Stimulated activated naive B cell treated with anti-CD40 and anti-IgM and Interleukin-4, amounts not matched to agents 10 μg/mL and 1 μg/mL and 100 μg/mL, for 72 hours (primary cell): Measurements from ENCODE around the gene SETD1A.

ENCODE experiments used
- ATAC-seq, 2 donors: fragments of 150-1000 bp; cut with Tn5 transposase; replicated peaks; 2 replicates each; pipeline ENCODE4 v1.10.0; 2021; ENCODE audit warnings: moderate library complexity in 1 of 2
- DNase-seq: peaks from one replicate; pipeline ENCODE4 v3.0.0; 2021
- H3K27ac Mint-ChIP-seq: one replicate; pipeline ENCODE4 v1.8.0; 2022; ENCODE audit warnings: mild to moderate bottlenecking, mixed read lengths
- H3K27me3 Mint-ChIP-seq, 2 donors: one replicate each; pipeline ENCODE4 v1.8.0; 2022; ENCODE audit warnings: mixed read lengths in 2 of 2
- H3K36me3 Mint-ChIP-seq, 2 donors: one replicate each; pipeline ENCODE4 v1.8.0; 2022; ENCODE audit warnings: mixed read lengths in 2 of 2, mild to moderate bottlenecking in 1 of 2
- H3K4me1 Mint-ChIP-seq, 2 donors: one replicate each; pipeline ENCODE4 v1.8.0; 2022; ENCODE audit warnings: mixed read lengths in 2 of 2, mild to moderate bottlenecking in 1 of 2
- H3K4me3 Mint-ChIP-seq, 2 donors: one replicate each; pipeline ENCODE4 v1.8.0; 2022; ENCODE audit warnings: mild to moderate bottlenecking in 2 of 2, mixed read lengths in 2 of 2, moderate library complexity in 1 of 2
- H3K9me3 Mint-ChIP-seq, 2 donors: one replicate each; pipeline ENCODE4 v1.8.0; 2022; ENCODE audit warnings: mixed read lengths in 2 of 2, mild to moderate bottlenecking in 1 of 2

Gene SETD1A

DNA sequence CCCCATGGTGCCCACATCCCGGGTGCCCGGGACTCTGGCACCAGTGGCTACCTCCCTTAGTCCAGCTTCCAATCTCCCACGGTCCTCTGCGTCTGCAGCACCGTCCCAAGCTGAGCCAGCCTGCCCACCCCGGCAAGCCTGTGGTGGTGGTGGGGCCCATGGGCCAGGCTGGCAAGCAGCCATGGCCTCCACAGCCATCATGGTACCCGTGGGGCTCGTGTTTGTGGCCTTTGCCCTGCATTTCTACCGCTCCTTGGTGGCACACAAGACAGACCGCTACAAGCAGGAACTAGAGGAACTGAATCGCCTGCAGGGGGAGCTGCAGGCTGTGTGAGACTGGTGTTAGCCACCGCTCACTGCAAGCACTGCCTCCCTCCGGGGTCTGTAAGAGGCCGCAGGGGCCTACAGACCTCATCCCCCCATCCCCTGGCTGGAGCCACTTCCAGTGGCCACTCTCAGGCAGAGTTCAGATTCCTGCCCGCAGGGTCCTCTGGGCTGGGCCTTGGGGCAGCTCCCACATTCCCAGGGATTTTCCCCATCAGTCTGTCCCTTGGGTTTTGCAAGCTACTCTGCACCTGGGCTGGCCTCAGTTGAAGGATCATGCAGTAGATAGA is 3.9 kb upstream of the SETD1A start:
- Mint-ChIP-seq H3K9me3 (no peaks in the 10 kb centered on the region), H3K4me3 (peak overlapping the region in 1 of 2 donors; percentile 35), H3K27me3 (no peaks in the 10 kb centered on the region), H3K4me1 (peaks cover 28 to 46% of the 10 kb centered on the region in 2 donors), H3K27ac (peak overlapping the region; percentile 65), H3K36me3 (peaks cover 14 to 17% of the 10 kb centered on the region in 2 donors)
- ATAC-seq (no peak), DNase-seq (no peak)

DNA sequence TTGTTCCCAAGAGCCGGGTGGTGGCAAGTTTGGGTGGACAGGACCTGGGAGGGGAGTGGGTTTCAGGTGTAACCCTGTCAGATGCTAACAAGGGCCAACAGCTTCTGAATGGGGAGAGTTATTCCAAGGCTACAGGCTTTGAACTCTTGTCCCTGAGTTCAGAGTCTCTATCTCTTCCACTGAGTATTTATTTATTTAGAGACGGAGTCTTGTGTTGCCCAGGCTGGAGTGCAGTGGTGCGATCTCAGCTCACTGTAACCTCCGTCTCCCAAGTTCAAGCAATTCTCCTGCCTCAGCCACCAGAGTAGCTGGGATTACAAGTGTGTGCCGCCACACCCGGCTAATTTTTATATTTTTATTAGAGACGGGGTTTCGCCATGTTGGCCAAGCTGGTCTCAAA is 2.6 kb upstream of the SETD1A start:
- Mint-ChIP-seq H3K27me3 (no peaks in the 10 kb centered on the region), H3K4me1 (peaks cover 34 to 48% of the 10 kb centered on the region in 2 donors), H3K27ac (no peak overlapping the region), H3K9me3 (no peaks in the 10 kb centered on the region), H3K4me3 (no peak overlapping the region), H3K36me3 (peaks cover 19 to 21% of the 10 kb centered on the region in 2 donors)
- no peak for ATAC-seq
- no peak for DNase-seq

DNA sequence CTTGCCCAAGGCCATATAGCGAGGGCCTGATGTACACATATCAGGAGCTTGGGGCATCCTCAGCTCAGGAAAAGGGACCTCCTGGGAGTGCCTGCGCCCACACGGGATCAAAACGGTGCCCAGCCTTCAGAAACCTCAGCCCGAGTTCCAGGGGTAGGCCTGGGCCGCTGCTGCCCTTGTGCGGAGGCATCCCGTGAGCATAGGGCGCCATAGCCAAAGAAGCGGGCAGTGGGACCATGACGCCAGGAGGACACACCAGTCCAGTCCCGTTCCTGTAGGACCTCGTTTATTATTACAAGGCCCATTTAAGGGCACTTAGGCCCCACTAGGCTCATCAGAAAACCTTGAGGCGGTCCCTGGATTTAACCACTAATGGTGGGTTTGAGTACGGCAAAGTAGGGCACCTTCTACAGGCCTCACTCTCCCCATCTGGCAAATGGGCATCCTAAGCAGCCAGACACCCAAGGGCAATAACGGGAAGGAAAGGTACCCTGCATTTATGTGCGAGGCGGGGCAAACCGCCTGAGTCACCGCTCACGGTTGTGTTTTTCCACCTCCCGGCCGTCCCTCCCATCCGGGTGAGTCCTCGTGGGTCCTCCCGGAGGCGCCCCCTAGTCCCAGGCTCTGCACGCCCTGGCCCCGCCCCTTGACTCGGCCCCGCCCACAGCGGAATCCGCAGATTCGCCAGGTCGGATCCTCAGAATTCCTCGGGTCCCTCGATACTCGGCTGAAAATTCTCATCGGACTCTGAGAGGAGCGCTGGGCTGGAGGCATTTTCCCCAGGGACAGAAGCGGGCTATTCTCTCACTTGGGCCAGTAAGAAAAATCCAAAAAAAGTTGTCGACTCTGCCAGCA is 726 bp upstream of the SETD1A start:
- Mint-ChIP-seq H3K4me1 (peaks cover 32 to 40% of the 10 kb centered on the region in 2 donors), H3K27me3 (no peaks in the 10 kb centered on the region), H3K9me3 (no peaks in the 10 kb centered on the region), H3K27ac (peak overlapping the region; percentile 99), H3K36me3 (peaks cover 27 to 35% of the 10 kb centered on the region in 2 donors), H3K4me3 (peak overlapping the region; percentile 90 to 96)
- ATAC-seq = peak; percentile 75 to 76
- peak; percentile 80 for DNase-seq

DNA sequence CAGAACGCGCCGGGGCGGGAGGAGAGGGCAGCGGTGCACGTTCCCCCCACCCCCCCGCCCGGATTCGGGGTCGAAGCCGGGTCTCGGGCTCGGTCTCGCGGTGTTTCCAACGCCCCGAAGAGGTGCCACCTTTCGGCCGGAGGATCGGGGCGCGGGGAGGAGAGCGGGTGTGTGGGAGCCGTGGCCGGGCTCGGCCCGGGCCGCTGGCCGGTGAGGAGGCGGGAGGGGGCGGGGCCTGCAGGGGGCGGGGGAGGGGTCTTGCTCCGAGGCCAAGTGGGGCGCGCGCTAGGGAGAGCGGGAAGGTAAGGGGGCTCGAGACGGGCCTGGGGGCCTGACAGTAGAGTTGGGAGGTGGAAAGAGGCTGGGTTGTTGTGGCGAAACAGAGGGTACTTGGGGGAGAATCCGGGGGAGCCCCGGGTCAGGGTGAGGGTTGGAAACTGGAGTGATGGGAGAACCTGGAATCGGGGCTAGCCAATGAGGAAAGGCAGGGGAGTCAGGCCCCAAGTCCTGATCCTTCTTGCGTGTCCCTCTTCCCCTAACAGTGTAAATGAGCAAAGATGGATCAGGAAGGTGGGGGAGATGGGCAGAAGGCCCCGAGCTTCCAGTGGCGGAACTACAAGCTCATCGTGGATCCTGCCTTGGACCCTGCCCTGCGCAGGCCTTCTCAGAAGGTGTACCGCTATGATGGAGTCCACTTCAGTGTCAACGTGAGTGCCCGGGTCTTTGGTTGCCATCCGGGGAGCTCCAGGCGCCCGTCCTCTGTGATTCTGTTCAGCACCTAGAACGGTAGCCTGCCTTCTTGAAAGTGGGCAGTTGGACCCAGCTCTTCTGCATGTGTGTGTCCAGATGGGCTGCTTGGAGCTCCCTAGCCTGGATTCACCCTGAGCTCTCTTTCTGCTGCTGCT is 873 bp downstream of the SETD1A start:
- H3K27ac Mint-ChIP-seq = peak overlapping the region; percentile 96
- H3K4me1 Mint-ChIP-seq = peaks cover 32 to 39% of the 10 kb centered on the region in 2 donors
- H3K27me3 Mint-ChIP-seq = no peaks in the 10 kb centered on the region
- H3K4me3 Mint-ChIP-seq = peak overlapping the region; percentile 88 to 93
- no peaks in the 10 kb centered on the region for H3K9me3 Mint-ChIP-seq
- peaks cover 37 to 42% of the 10 kb centered on the region in 2 donors for H3K36me3 Mint-ChIP-seq
- DNase-seq (peak; percentile 50), ATAC-seq (peak; percentile 33 to 38)

DNA sequence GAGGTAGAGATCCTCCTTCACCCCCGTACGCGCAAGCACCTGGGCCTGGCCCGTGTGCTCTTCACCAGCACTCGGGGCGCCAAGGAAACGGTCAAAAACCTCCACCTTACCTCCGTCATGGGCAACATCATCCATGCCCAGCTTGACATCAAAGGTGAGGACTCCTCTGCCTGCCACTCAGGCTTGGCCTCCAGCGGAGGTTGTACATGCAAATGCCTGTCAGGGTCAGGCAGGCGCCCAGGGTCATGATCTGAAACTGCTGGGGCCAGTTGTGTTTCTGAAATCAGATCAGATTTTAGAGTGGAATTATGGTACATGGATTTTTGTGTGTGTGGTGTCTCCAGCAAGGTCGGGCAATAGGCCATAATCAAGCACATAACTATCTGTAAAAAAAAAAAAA is 3.8 kb downstream of the SETD1A start:
- no peaks in the 10 kb centered on the region for H3K9me3 Mint-ChIP-seq
- no peak for DNase-seq
- ATAC-seq = no peak
- H3K4me3 Mint-ChIP-seq = no peak overlapping the region
- peaks cover 30 to 37% of the 10 kb centered on the region in 2 donors for H3K4me1 Mint-ChIP-seq
- H3K36me3 Mint-ChIP-seq = peaks cover 55 to 57% of the 10 kb centered on the region in 2 donors
- no peak overlapping the region for H3K27ac Mint-ChIP-seq
- H3K27me3 Mint-ChIP-seq = no peaks in the 10 kb centered on the region

DNA sequence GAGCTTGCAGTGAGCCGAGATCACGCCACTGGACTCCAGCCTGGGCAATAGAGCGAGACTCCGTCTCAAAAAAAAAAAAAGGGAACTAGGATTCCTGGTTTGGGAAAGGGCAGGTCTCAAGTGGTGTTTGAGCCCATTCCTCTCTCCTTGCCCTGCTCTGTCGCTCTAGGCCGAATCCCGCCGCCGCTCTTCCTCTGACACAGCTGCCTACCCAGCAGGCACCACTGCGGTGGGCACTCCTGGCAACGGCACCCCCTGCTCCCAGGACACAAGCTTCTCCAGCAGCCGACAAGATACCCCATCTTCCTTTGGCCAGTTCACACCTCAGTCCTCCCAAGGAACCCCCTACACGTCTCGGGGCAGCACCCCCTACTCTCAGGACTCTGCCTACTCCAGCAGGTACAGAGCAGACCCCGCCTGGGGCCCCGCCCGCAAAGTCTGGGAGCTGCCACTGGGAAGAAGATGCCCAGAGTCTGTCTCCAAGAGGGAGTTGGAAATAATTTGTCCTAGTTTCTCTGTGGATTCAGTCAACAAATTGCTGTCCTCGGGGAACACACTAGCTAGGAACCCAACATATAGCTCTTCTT is 6.5 kb downstream of the SETD1A start:
- ATAC-seq (no peak), DNase-seq (no peak)
- peak overlapping the region; percentile 51 for H3K27ac Mint-ChIP-seq
- peaks cover 70 to 72% of the 10 kb centered on the region in 2 donors for H3K36me3 Mint-ChIP-seq
- H3K4me3 Mint-ChIP-seq = no peak overlapping the region
- no peaks in the 10 kb centered on the region for H3K9me3 Mint-ChIP-seq
- peaks cover 22 to 28% of the 10 kb centered on the region in 2 donors for H3K4me1 Mint-ChIP-seq
- H3K27me3 Mint-ChIP-seq = no peaks in the 10 kb centered on the region

DNA sequence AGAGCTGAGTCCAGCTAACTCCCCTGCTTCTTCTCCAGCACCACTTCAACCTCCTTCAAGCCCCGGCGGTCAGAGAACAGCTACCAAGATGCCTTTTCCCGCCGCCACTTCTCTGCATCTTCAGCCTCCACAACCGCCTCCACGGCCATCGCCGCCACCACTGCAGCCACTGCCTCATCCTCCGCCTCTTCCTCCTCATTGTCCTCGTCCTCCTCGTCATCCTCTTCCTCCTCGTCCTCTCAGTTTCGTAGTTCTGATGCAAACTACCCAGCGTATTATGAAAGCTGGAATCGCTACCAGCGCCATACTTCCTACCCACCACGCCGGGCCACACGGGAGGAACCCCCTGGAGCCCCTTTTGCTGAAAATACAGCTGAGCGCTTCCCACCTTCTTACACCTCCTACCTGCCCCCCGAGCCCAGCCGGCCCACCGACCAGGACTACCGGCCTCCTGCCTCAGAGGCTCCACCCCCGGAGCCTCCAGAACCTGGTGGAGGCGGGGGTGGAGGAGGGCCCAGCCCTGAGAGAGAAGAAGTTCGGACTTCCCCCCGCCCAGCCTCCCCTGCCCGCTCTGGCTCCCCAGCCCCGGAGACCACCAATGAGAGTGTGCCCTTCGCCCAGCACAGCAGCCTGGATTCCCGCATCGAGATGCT is 7.1 kb downstream of the SETD1A start:
- Mint-ChIP-seq H3K9me3 (no peaks in the 10 kb centered on the region), H3K4me1 (peaks cover 16 to 21% of the 10 kb centered on the region in 2 donors), H3K36me3 (peaks cover 74% of the 10 kb centered on the region in 2 donors), H3K4me3 (no peak overlapping the region), H3K27me3 (no peaks in the 10 kb centered on the region), H3K27ac (peak overlapping the region; percentile 51)
- no peak for ATAC-seq
- DNase-seq = no peak

DNA sequence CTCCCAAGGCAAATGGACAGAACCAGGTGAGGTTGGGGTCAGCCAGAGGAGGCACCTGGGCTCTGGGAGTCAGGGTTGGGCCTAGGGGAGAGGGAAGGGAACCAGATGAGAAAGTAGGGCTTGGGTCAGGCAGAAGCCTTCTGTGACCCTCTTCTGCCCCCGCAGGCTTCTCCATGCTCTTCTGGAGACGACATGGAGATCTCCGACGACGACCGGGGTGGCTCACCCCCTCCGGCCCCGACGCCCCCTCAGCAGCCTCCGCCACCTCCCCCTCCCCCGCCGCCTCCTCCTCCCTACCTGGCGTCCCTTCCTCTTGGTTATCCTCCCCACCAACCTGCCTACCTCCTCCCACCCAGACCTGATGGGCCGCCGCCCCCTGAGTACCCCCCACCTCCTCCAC is 7.9 kb downstream of the SETD1A start:
- Mint-ChIP-seq H3K27me3 (no peaks in the 10 kb centered on the region), H3K27ac (peak overlapping the region; percentile 25), H3K4me3 (no peak overlapping the region), H3K9me3 (no peaks in the 10 kb centered on the region), H3K4me1 (peaks cover 9 to 13% of the 10 kb centered on the region in 2 donors), H3K36me3 (peaks cover 69 to 70% of the 10 kb centered on the region in 2 donors)
- no peak for ATAC-seq
- no peak for DNase-seq

DNA sequence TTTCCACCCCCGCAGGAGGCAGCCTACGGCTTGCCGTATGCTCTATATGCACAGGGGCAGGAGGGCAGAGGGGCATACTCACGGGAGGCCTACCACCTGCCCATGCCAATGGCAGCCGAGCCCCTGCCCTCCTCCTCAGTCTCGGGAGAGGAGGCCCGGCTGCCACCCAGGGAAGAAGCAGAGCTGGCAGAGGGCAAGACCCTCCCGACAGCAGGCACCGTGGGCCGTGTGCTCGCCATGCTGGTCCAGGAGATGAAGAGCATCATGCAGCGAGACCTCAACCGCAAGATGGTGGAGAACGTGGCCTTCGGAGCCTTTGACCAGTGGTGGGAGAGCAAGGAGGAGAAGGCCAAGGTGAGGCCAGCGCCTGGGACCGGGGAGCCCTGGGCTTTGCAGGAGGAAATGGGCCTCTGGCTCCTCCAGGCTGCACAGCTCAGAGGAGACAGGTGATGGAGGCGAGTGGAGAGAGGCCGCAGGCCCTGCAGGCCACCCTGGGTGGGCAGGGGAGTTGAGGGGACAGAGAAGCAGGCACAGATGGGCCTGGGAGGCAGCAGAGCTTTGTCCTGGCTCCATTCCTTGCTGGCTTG is 8.6 kb downstream of the SETD1A start:
- ATAC-seq = no peak
- Mint-ChIP-seq H3K9me3 (no peaks in the 10 kb centered on the region), H3K27ac (peak overlapping the region; percentile 65), H3K4me3 (peak overlapping the region in 1 of 2 donors; percentile 55), H3K36me3 (peaks cover 71 to 74% of the 10 kb centered on the region in 2 donors), H3K4me1 (peaks cover 8 to 12% of the 10 kb centered on the region in 2 donors), H3K27me3 (no peaks in the 10 kb centered on the region)
- no peak for DNase-seq

DNA sequence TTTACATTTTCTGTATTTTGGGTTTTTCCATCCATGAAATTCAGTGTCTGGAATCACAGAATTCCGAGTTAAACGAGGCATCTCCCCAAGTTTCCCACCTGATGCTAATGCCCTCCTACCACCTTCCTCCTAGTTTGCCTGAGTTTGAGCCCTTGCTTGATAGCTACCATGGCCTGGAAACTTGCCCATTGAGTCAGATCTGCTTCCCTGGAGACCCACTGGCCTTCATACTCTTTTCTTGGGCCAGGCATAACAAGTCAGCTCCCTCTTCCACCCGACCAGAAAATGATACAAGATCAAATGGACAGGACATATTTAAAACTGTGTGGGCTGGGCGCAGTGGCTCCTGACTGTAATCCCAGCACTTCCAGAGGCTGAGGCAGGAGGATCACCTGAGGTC is 10.2 kb downstream of the SETD1A start:
- Mint-ChIP-seq H3K9me3 (no peaks in the 10 kb centered on the region), H3K27me3 (no peaks in the 10 kb centered on the region), H3K27ac (no peak overlapping the region), H3K4me1 (peaks cover 8 to 12% of the 10 kb centered on the region in 2 donors), H3K4me3 (no peak overlapping the region), H3K36me3 (peaks cover 74 to 79% of the 10 kb centered on the region in 2 donors)
- ATAC-seq = no peak
- DNase-seq = no peak

DNA sequence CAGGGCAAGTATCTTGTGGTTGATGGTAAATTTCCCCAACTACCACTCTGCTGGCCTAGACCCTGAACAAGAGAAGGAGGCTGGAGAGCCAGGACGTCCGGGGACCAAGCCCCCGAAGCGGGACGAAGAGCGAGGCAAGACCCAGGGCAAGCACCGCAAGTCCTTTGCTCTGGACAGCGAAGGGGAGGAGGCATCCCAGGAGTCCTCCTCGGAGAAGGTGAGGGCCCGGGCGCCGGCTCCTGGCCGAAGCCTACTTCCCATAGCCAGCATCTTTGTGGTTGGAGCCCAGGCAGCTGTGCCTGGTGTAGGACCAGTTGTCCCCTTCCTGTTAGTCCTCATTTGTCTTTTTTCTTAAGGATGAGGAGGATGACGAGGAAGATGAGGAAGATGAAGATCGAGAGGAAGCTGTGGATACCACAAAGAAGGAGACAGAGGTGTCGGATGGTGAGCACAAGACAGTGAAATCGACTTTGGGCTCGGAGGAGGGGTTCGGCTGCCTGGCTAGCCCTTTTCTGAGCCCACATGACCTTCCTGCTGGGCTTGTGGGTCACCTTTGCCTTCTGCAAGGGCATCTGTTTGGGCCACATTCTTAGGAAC is 11.8 kb downstream of the SETD1A start:
- H3K4me3 Mint-ChIP-seq = no peak overlapping the region
- peaks cover 78 to 81% of the 10 kb centered on the region in 2 donors for H3K36me3 Mint-ChIP-seq
- no peak overlapping the region for H3K27ac Mint-ChIP-seq
- no peaks in the 10 kb centered on the region for H3K9me3 Mint-ChIP-seq
- peaks cover 4 to 12% of the 10 kb centered on the region in 2 donors for H3K4me1 Mint-ChIP-seq
- ATAC-seq (no peak), DNase-seq (no peak)
- H3K27me3 Mint-ChIP-seq = no peaks in the 10 kb centered on the region

DNA sequence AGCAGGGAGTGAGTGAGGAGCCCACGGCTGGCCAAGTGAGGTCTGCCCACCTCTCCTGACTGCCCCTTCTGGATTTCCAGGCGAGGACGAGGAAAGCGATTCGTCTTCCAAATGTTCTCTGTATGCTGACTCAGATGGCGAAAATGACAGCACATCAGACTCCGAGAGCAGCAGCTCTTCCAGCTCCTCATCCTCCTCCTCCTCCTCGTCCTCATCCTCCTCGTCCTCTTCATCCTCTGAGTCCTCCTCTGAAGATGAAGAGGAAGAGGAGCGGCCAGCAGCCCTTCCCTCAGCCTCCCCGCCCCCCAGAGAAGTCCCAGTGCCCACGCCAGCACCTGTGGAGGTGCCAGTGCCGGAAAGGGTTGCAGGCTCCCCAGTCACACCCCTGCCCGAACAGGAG is 13.7 kb downstream of the SETD1A start:
- Mint-ChIP-seq H3K4me1 (peaks cover 2 to 9% of the 10 kb centered on the region in 2 donors), H3K36me3 (peaks cover 73 to 74% of the 10 kb centered on the region in 2 donors), H3K9me3 (no peaks in the 10 kb centered on the region), H3K4me3 (no peak overlapping the region), H3K27ac (no peak overlapping the region), H3K27me3 (no peaks in the 10 kb centered on the region)
- ATAC-seq = no peak
- DNase-seq = no peak

DNA sequence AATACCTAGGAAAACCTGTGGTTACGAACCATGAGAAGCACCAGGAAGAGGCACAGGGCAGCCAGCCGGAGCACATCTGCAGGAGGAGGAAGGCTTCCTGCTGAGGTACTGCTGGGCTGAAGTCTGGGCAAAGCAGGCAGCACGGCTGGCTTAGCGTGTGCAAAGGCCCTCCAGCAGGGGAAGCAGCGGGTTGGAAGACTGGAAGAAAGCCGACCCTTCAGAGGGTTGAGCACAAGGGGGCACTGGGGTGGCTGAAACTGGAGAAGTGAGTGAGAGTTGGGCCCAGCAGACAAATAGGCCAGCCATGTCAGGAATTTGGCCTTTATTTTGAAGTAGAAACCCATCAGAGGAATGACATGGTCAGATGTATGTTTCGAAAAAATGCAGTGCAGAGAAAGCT is 15.3 kb downstream of the SETD1A start:
- H3K27ac Mint-ChIP-seq = no peak overlapping the region
- H3K4me1 Mint-ChIP-seq = peaks cover 2 to 13% of the 10 kb centered on the region in 2 donors
- no peak overlapping the region for H3K4me3 Mint-ChIP-seq
- no peaks in the 10 kb centered on the region for H3K27me3 Mint-ChIP-seq
- no peaks in the 10 kb centered on the region for H3K9me3 Mint-ChIP-seq
- DNase-seq (no peak), ATAC-seq (no peak)
- H3K36me3 Mint-ChIP-seq = peaks cover 66 to 73% of the 10 kb centered on the region in 2 donors
